H9 (cell line): ENCODE results near the gene ALG12. TPM values are rescaled to one million over a fixed set of nuclear protein-coding genes. Genes with fewer than 3 reads are reported as not detected.

Source experiments
- DNase-seq: peaks from one replicate; pipeline ENCODE4 v3.0.0-alpha.2; 2017
- H2AFZ ChIP-seq: one replicate; pipeline ENCODE4 v1.6.1; 2013; ENCODE audit warnings: mild to moderate bottlenecking, low read length, control low read depth, moderate library complexity
- H2AK5ac ChIP-seq: 2 replicates; pipeline ENCODE4 v1.6.1; 2013; ENCODE audit warnings: low read length, control low read depth, mixed read lengths; ENCODE audit not compliant: insufficient read length
- H2BK120ac ChIP-seq: one replicate; pipeline ENCODE4 v1.6.1; 2013; ENCODE audit warnings: low read depth, mild to moderate bottlenecking, low read length, control low read depth, inconsistent platforms; ENCODE audit not compliant: poor library complexity, severe bottlenecking
- H2BK12ac ChIP-seq: 2 replicates; pipeline ENCODE4 v1.6.1; 2013; ENCODE audit warnings: low read length, control low read depth, mixed read lengths, low read depth; ENCODE audit not compliant: insufficient read length
- H2BK15ac ChIP-seq: 2 replicates; pipeline ENCODE4 v1.6.1; 2013; ENCODE audit warnings: low read depth, low read length, control low read depth
- H2BK20ac ChIP-seq: one replicate; pipeline ENCODE4 v1.6.1; 2013; ENCODE audit warnings: low read depth, mild to moderate bottlenecking, low read length, control low read depth, inconsistent platforms; ENCODE audit not compliant: poor library complexity, severe bottlenecking
- H2BK5ac ChIP-seq: 2 replicates; pipeline ENCODE4 v1.6.1; 2013; ENCODE audit warnings: low read length, control low read depth, mixed read lengths; ENCODE audit not compliant: insufficient read length
- H3K14ac ChIP-seq: 2 replicates; pipeline ENCODE4 v1.6.1; 2013; ENCODE audit warnings: low read length, control low read depth; ENCODE audit not compliant: insufficient read depth
- H3K18ac ChIP-seq: 2 replicates; pipeline ENCODE4 v1.6.1; 2013; ENCODE audit warnings: low read depth, mild to moderate bottlenecking, mixed read lengths, low read length, control low read depth; ENCODE audit not compliant: insufficient read length
- H3K23ac ChIP-seq: 2 replicates; pipeline ENCODE4 v1.6.1; 2013; ENCODE audit warnings: low read length, control low read depth, mixed read lengths, low read depth; ENCODE audit not compliant: insufficient read length
- H3K23me2 ChIP-seq: 2 replicates; pipeline ENCODE4 v1.6.1; 2013; ENCODE audit warnings: low read depth, mild to moderate bottlenecking, mixed read lengths, low read length, control low read depth; ENCODE audit not compliant: insufficient read length, poor library complexity, severe bottlenecking
- H3K27ac ChIP-seq: 2 replicates; pipeline ENCODE4 v1.5.1; 2013; ENCODE audit warnings: low read length, control low read depth, mixed read lengths, low read depth; ENCODE audit not compliant: insufficient read length
- H3K27me3 ChIP-seq: 2 replicates; pipeline ENCODE4 v1.6.1; 2013; ENCODE audit warnings: low read length, control low read depth, inconsistent platforms; ENCODE audit not compliant: insufficient read depth
- H3K4ac ChIP-seq: 2 replicates; pipeline ENCODE4 v1.6.1; 2013; ENCODE audit warnings: low read depth, mild to moderate bottlenecking, control low read depth, inconsistent platforms, low read length, moderate library complexity
- H3K4me1 ChIP-seq: 2 replicates; pipeline ENCODE4 v1.6.1; 2013; ENCODE audit warnings: low read length, control low read depth, inconsistent platforms; ENCODE audit not compliant: insufficient read depth
- H3K4me2 ChIP-seq: 2 replicates; pipeline ENCODE4 v1.6.1; 2013; ENCODE audit warnings: low read length, control low read depth, mixed read lengths; ENCODE audit not compliant: insufficient read length, insufficient read depth
- H3K56ac ChIP-seq: 2 replicates; pipeline ENCODE4 v1.6.1; 2013; ENCODE audit warnings: low read depth, mild to moderate bottlenecking, mixed read lengths, low read length, control low read depth; ENCODE audit not compliant: insufficient read length
- H3K79me1 ChIP-seq: 2 replicates; pipeline ENCODE4 v1.6.1; 2013; ENCODE audit warnings: low read depth, mild to moderate bottlenecking, moderate library complexity, low read length, control low read depth, inconsistent platforms; ENCODE audit not compliant: insufficient read depth, poor library complexity, severe bottlenecking
- H3K79me2 ChIP-seq: 2 replicates; pipeline ENCODE4 v1.6.1; 2013; ENCODE audit warnings: low read length, control low read depth, inconsistent platforms; ENCODE audit not compliant: insufficient read depth
- H3K9ac ChIP-seq: 2 replicates; pipeline ENCODE4 v1.6.1; 2013; ENCODE audit warnings: low read length, control low read depth, mixed read lengths; ENCODE audit not compliant: insufficient read length; ENCODE audit errors: extremely low read depth
- H3K9me3 ChIP-seq: one replicate; pipeline ENCODE4 v1.6.1; 2013; ENCODE audit warnings: low read depth, low read length, inconsistent platforms; ENCODE audit not compliant: control insufficient read depth
- H3T11ph ChIP-seq: one replicate; pipeline ENCODE4 v1.6.1; 2013; ENCODE audit warnings: mild to moderate bottlenecking, low read length, control low read depth, inconsistent platforms
- H4K20me1 ChIP-seq: one replicate; pipeline ENCODE4 v1.6.1; 2013; ENCODE audit not compliant: control insufficient read depth, insufficient read length, insufficient read depth
- H4K5ac ChIP-seq: 2 replicates; pipeline ENCODE4 v1.6.1; 2013; ENCODE audit warnings: low read depth, mild to moderate bottlenecking, mixed read lengths, low read length, control low read depth; ENCODE audit not compliant: insufficient read length
- H4K8ac ChIP-seq: replicated peaks from 2 replicates; pipeline ENCODE4 v1.6.1; 2013; ENCODE audit warnings: low read length, control low read depth, mixed read lengths, low read depth; ENCODE audit not compliant: insufficient read length
- H4K91ac ChIP-seq: 2 replicates; pipeline ENCODE4 v1.6.1; 2013; ENCODE audit warnings: low read depth, mild to moderate bottlenecking, moderate library complexity, mixed read lengths, low read length, control low read depth; ENCODE audit not compliant: insufficient read length
- H3K27ac Mint-ChIP-seq, 3 experiments: 2 replicates in 2 of 3; 3 replicates in 1 of 3; pipeline ENCODE4 v1.8.0; 2020 to 2021; ENCODE audit warnings: mixed read lengths in 3 of 3, mild to moderate bottlenecking in 1 of 3, moderate library complexity in 1 of 3
- H3K27me3 Mint-ChIP-seq: 2 replicates; pipeline ENCODE4 v1.8.0; 2021; ENCODE audit warnings: low read depth, mild to moderate bottlenecking, moderate library complexity, mixed read lengths
- H3K36me3 Mint-ChIP-seq, 3 experiments: 2 replicates in 2 of 3; 3 replicates in 1 of 3; pipeline ENCODE4 v1.8.0; 2020 to 2021; ENCODE audit warnings: low read depth in 3 of 3, mixed read lengths in 3 of 3; ENCODE audit not compliant: insufficient read depth in 1 of 3
- H3K4me1 Mint-ChIP-seq, 2 experiments: 2 replicates each; pipeline ENCODE4 v1.8.0; 2020; ENCODE audit warnings: mixed read lengths in 2 of 2
- H3K4me3 Mint-ChIP-seq, 2 experiments: 2 replicates in 1 of 2; 3 replicates in 1 of 2; pipeline ENCODE4 v1.8.0; 2020 to 2021; ENCODE audit warnings: mild to moderate bottlenecking in 2 of 2, mixed read lengths in 2 of 2, moderate library complexity in 1 of 2
- H3K9me3 Mint-ChIP-seq, 2 experiments: 2 replicates in 1 of 2; 3 replicates in 1 of 2; pipeline ENCODE4 v1.8.0; 2020; ENCODE audit warnings: mild to moderate bottlenecking in 2 of 2, mixed read lengths in 2 of 2, moderate library complexity in 1 of 2
- WGBS: extraction: QIAGEN DNeasy Blood & Tissue Kit; methylation state at CpG from one replicate; pipeline ENCODE4 v1.1.7; 2013; ENCODE audit warnings: missing lambda C conversion rate, low lambda C conversion rate, mixed read lengths; ENCODE audit not compliant: insufficient read length; ENCODE audit errors: extremely low coverage; 5-methylcytosine and 5-hydroxymethylcytosine counted together
- total RNA-seq: library from RNA; stranded (reverse); gene quantifications from 2 replicates; pipeline ENCODE4 v1.2.1, GENCODE V29; 2021
- TF ChIP-seq, protein P1 (sequence below): fragments of 200-600 bp; sonication (generic); conservative IDR thresholded peaks from 3 replicates; pipeline ENCODE4 v1.8.0; 2021; ENCODE audit warnings: antibody characterized with exemption, mild to moderate bottlenecking

The ALG12 gene
- total RNA-seq, 1 experiment from 2014 or later = 19.2 TPM

DNA sequence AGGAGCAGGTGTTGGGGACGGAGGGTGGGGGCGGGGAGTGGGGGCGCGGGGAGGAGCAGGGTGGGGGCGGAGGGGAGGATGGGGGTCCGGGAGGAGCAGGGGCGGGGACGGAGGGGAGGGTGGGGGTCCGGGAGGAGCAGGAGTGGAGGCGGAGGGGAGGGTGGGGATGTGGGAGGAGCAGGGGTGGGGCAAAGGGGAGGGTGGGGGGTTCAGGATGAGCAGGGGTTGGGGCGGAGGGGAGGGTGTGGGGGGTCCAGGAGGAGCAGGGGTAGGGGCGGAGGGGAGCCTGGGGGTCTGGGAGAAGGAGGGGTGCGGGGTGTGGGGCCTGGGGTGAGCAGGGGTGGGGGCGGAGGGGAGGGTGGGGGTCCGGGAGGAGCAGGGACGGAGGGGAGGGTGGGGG, 17.3 kb upstream of the ALG12 start:
- Mint-ChIP-seq H3K27me3 (peaks cover 14% of the 10 kb centered on the region), H3K36me3 (no peaks in the 10 kb centered on the region), H3K27ac (no peak overlapping the region), H3K4me1 (peaks cover 9 to 14% of the 10 kb centered on the region in 2 experiments), H3K9me3 (no peaks in the 10 kb centered on the region), H3K4me3 (no peak overlapping the region)
- H3K9me3 ChIP-seq = no peaks in the 10 kb centered on the region
- H2BK12ac ChIP-seq = no peak overlapping the region
- TF ChIP-seq, protein P1, sequence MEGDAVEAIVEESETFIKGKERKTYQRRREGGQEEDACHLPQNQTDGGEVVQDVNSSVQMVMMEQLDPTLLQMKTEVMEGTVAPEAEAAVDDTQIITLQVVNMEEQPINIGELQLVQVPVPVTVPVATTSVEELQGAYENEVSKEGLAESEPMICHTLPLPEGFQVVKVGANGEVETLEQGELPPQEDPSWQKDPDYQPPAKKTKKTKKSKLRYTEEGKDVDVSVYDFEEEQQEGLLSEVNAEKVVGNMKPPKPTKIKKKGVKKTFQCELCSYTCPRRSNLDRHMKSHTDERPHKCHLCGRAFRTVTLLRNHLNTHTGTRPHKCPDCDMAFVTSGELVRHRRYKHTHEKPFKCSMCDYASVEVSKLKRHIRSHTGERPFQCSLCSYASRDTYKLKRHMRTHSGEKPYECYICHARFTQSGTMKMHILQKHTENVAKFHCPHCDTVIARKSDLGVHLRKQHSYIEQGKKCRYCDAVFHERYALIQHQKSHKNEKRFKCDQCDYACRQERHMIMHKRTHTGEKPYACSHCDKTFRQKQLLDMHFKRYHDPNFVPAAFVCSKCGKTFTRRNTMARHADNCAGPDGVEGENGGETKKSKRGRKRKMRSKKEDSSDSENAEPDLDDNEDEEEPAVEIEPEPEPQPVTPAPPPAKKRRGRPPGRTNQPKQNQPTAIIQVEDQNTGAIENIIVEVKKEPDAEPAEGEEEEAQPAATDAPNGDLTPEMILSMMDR = no peak
- no peak overlapping the region for H3T11ph ChIP-seq
- H3K4me2 ChIP-seq = no peak overlapping the region
- no peak overlapping the region for H2AK5ac ChIP-seq
- no peaks in the 10 kb centered on the region for H3K79me1 ChIP-seq
- no peak overlapping the region for H4K5ac ChIP-seq
- no peaks in the 10 kb centered on the region for H4K20me1 ChIP-seq
- H2BK15ac ChIP-seq = no peak overlapping the region
- no peak overlapping the region for H3K18ac ChIP-seq
- no peak overlapping the region for H2BK5ac ChIP-seq
- no peak overlapping the region for H3K23ac ChIP-seq
- H3K4me1 ChIP-seq = peaks cover 2% of the 10 kb centered on the region; the same call in 1 of the 2 replicates
- H3K4ac ChIP-seq = no peak overlapping the region
- no peak overlapping the region for H4K8ac ChIP-seq
- H3K56ac ChIP-seq = no peak overlapping the region
- H2BK20ac ChIP-seq = no peak overlapping the region
- DNase-seq = no peak
- no peak overlapping the region for H4K91ac ChIP-seq
- H3K27ac ChIP-seq = no peak overlapping the region
- no peak overlapping the region for H2BK120ac ChIP-seq
- no peak overlapping the region for H3K9ac ChIP-seq
- H2AFZ ChIP-seq = no peak overlapping the region
- WGBS = no CpG with 5 or more reads among the region's 16 CpGs
- no peak overlapping the region for H3K14ac ChIP-seq
- peaks cover 9% of the 10 kb centered on the region for H3K23me2 ChIP-seq
- no peaks in the 10 kb centered on the region for H3K79me2 ChIP-seq
- H3K27me3 ChIP-seq = no peaks in the 10 kb centered on the region; the same call in 1 of the 2 replicates
